HAP-1 (cell line): ENCODE results near the gene ZBTB46.

Experiments
- DNase-seq, 2 experiments: peaks; one replicate each; pipeline ENCODE4 v3.0.0-alpha.2; 2016 to 2020; ENCODE audit warnings: low spot score in 2 of 2
- H3K27me3 ChIP-seq: fragments of 250-450 bp; sonication (Bioruptor Pico); 2 replicates; pipeline ENCODE4 v1.5.1; 2020; ENCODE audit warnings: low read depth, mild to moderate bottlenecking, moderate library complexity
- H3K36me3 ChIP-seq: fragments of 250-450 bp; sonication (Bioruptor Pico); replicated peaks from 2 replicates; pipeline ENCODE4 v1.5.1; 2020; ENCODE audit warnings: mild to moderate bottlenecking
- H3K4me1 ChIP-seq: fragments of 250-450 bp; sonication (Bioruptor Pico); 2 replicates; pipeline ENCODE4 v1.5.1; 2020; ENCODE audit warnings: mild to moderate bottlenecking
- H3K4me3 ChIP-seq: fragments of 250-450 bp; sonication (Bioruptor Pico); 2 replicates; pipeline ENCODE4 v1.5.1; 2020; ENCODE audit warnings: mild to moderate bottlenecking, moderate library complexity
- H3K9me3 ChIP-seq: fragments of 250-450 bp; sonication (Bioruptor Pico); 2 replicates; pipeline ENCODE4 v1.5.1; 2020; ENCODE audit warnings: mild to moderate bottlenecking, moderate library complexity
- in situ Hi-C: fragments of 300-500 bp; cut with MboI; formaldehyde crosslinking; loops from 3 replicates; pipeline ENCODE4 v1.14.3; 2020; ENCODE audit warnings: low sequenced_read_pairs, inconsistent platforms, mixed read lengths

The ZBTB46 gene

GRCh38 chr20:63755933-63756647 is 75.0 kb downstream of the ZBTB46 start:
- Histone ChIP-seq H3K4me3 (no peak overlapping the region), H3K36me3 (no peaks in the 10 kb centered on the region), H3K27me3 (no peaks in the 10 kb centered on the region), H3K9me3 (no peaks in the 10 kb centered on the region), H3K4me1 (no peaks in the 10 kb centered on the region)
- DNase-seq: no peak
- in situ Hi-C loops: no loop called here

GRCh38 chr20:63754008-63754407 is 77.1 kb downstream of the ZBTB46 start:
- no peak for DNase-seq
- H3K36me3 ChIP-seq: no peaks in the 10 kb centered on the region
- H3K4me3 ChIP-seq: no peak overlapping the region
- H3K9me3 ChIP-seq: no peaks in the 10 kb centered on the region
- in situ Hi-C loops: no loop called here
- H3K4me1 ChIP-seq: no peaks in the 10 kb centered on the region
- no peaks in the 10 kb centered on the region for H3K27me3 ChIP-seq

- DNase-seq: no peak
- Histone ChIP-seq H3K36me3 (no peaks in the 10 kb centered on the region), H3K27me3 (no peaks in the 10 kb centered on the region), H3K9me3 (no peaks in the 10 kb centered on the region), H3K4me3 (no peak overlapping the region), H3K4me1 (no peaks in the 10 kb centered on the region)
- in situ Hi-C loops: no loop called here
Measured at GRCh38 chr20:63753381-63753780, 77.7 kb downstream of the ZBTB46 start.

- H3K4me3 ChIP-seq: no peak overlapping the region
- H3K4me1 ChIP-seq: no peaks in the 10 kb centered on the region
- in situ Hi-C loops: no loop called here
- H3K9me3 ChIP-seq: no peaks in the 10 kb centered on the region
- H3K27me3 ChIP-seq: no peaks in the 10 kb centered on the region
- no peak for DNase-seq
- no peaks in the 10 kb centered on the region for H3K36me3 ChIP-seq
Measured at GRCh38 chr20:63752411-63753101, 78.5 kb downstream of the ZBTB46 start.

DNA sequence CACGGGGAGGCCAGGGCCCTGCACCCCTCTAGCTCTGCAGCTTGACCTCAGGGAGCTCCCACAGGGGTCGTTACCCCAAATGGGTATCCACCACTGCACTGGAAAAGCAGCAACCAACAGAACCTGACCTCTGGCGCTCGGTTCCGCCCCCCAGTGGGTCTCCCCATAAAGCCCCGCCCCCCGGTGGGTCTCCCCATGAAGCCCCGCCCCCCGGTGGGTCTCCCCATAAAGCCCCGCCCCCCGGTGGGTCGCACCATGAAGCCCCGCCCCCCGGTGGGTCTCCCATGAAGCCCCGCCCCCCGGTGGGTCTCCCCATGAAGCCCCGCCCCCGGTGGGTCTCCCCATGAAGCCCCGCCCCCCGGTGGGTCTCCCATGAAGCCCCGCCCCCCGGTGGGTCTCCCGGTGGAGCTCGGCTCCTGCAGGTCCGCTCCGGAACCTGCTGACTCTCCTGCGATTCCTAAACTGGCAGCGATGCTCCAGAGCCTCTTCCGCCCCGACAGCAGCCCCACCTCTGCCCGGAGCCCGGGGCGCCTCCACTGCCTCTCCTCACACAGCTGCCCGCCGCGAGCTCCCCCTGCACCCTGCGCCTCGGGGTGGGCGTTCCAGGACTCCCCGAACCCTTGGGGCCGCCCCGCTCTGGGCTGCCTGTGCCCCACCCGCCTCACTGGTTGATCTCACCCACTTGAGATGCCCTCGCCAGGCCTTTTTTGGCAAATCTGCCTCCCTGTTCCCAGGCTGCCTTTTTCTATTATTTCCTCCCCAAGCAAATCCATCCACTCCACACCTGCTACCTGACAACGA is 79.4 kb downstream of the ZBTB46 start:
- peak in 1 of 2 experiments; percentile 48 for DNase-seq
- in situ Hi-C loops: no loop called here
- Histone ChIP-seq H3K9me3 (no peaks in the 10 kb centered on the region), H3K4me3 (no peak overlapping the region), H3K27me3 (no peaks in the 10 kb centered on the region), H3K36me3 (no peaks in the 10 kb centered on the region), H3K4me1 (no peaks in the 10 kb centered on the region)

DNA sequence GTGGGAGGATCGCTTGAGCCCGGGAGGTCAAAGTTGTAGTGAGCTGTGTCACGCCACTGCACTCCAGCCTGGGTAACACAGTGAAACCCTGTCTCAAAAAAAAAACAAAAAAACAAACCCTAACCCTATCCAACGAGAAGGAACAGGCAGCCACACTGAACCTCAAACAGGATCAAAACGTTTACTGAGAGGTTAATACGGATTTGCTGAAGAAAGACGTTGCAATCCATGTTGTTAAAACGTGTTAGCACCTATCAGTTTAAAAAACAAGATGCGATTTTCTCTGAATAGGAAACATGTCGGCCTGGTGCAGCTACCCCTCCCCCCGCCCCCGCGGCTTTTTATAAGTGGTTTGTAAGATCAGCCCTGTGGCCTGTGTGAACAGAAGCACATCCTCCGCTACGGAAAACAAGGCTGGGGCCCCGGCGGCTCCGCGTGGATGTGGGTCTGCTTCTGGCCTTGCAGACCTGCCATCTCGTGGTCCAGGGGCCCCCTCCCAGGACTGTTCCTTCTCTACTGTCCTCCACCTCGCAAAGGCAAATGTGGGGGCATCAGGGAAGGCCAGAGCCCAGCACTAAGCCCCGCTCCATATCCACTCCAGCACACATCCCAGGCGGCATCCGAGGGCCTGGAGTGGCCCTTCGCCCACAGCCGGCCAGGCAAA is 80.1 kb downstream of the ZBTB46 start:
- in situ Hi-C loops: no loop called here
- no peak for DNase-seq
- Histone ChIP-seq H3K36me3 (no peaks in the 10 kb centered on the region), H3K9me3 (no peaks in the 10 kb centered on the region), H3K4me3 (no peak overlapping the region), H3K4me1 (no peaks in the 10 kb centered on the region), H3K27me3 (no peaks in the 10 kb centered on the region)

GRCh38 chr20:63749597-63750508 is 81.2 kb downstream of the ZBTB46 start:
- H3K36me3 ChIP-seq: no peaks in the 10 kb centered on the region
- H3K4me1 ChIP-seq: no peaks in the 10 kb centered on the region
- in situ Hi-C loops: no loop called here
- H3K9me3 ChIP-seq: no peaks in the 10 kb centered on the region
- no peaks in the 10 kb centered on the region for H3K27me3 ChIP-seq
- DNase-seq: no peak
- H3K4me3 ChIP-seq: no peak overlapping the region

GRCh38 chr20:63748934-63749270 is 82.2 kb downstream of the ZBTB46 start:
- DNase-seq: no peak
- Histone ChIP-seq H3K36me3 (peaks cover under 1% of the 10 kb centered on the region), H3K27me3 (no peaks in the 10 kb centered on the region), H3K4me1 (no peaks in the 10 kb centered on the region), H3K9me3 (no peaks in the 10 kb centered on the region), H3K4me3 (no peak overlapping the region)
- in situ Hi-C loops: no loop called here

DNA sequence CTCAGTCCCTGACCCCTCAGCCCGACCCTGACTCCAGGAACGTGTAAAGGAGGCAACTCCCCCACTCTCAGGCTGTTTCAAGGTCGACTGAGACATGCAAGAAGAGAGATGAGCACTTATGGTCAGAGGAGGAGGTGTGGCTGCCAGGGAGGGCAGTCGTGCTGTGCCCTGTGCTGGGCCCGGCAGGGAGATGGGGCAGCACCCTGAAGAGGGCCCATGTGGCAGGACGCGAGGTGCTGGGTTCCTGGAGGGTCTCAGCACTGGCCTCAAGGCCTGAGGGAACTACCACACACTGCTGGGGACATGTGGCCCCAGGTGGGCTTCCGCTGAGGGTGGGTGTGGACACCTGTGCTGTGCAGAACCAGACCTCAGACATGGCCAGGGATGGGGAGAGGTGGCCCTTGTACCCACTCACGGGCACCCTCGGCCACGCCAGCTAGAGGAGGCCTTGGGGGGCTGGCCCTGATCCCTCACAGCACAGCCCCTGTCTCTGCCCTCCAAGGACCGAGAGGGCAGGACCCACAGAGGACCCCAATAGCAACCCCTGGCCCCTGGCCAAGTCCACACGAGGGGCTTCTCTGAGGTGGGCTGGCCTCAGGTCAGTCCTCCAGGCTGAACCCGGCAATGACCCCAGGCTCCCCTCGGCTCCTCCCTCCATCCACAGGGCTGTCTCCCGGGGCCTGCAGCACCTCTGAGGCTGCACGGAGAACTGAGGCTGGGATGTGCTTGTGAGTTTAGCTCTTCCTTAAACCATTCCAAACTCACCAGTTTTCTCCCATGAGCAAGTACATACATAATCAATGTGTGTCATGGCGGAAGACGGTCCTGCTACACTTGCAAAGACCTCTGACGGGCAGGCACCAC is 82.8 kb downstream of the ZBTB46 start:
- H3K4me3 ChIP-seq: no peak overlapping the region
- H3K36me3 ChIP-seq: peaks cover 5% of the 10 kb centered on the region
- no peak for DNase-seq
- no peaks in the 10 kb centered on the region for H3K27me3 ChIP-seq
- H3K9me3 ChIP-seq: no peaks in the 10 kb centered on the region
- in situ Hi-C loops: no loop called here
- H3K4me1 ChIP-seq: no peaks in the 10 kb centered on the region

DNA sequence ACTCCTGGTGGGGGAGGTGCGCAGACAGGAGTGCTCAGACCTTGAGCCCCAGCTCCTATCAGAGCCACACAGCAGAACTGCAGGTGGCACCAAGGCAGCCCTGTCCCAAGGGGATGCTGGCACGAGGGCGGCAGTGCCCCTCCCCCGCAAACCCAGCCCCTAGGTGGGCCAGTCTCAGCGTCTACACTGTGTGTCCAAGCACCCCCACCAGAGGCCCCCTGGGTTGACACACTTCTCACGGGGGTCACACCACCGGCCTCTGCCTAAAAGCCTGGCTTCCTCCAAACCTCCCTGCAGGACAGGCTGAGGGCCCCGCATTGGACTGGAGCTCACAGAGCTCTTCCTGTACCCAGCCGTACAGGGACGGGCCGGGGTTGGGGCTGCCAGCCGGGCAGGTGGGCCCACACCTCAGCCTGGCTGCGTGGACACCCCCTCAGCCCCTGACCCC is 83.4 kb downstream of the ZBTB46 start:
- no peak for DNase-seq
- no peaks in the 10 kb centered on the region for H3K27me3 ChIP-seq
- no peaks in the 10 kb centered on the region for H3K9me3 ChIP-seq
- peaks cover 10% of the 10 kb centered on the region for H3K36me3 ChIP-seq
- H3K4me1 ChIP-seq: no peaks in the 10 kb centered on the region
- H3K4me3 ChIP-seq: no peak overlapping the region
- in situ Hi-C loops: no loop called here

GRCh38 chr20:63746751-63747315 is 84.2 kb downstream of the ZBTB46 start:
- Histone ChIP-seq H3K4me3 (no peak overlapping the region), H3K4me1 (no peaks in the 10 kb centered on the region), H3K9me3 (no peaks in the 10 kb centered on the region), H3K36me3 (peaks cover 18% of the 10 kb centered on the region), H3K27me3 (no peaks in the 10 kb centered on the region)
- no peak for DNase-seq
- in situ Hi-C loops: no loop called here
